GM21825 (cell line): ENCODE results near the gene GSTCD.
"Not testable (repeated sequence)": the region's sequence is repeated elsewhere in the genome, so short reads cannot be mapped to it uniquely, and the experiment has no call there.

ENCODE experiments used
- ATAC-seq: cut with Tn5 transposase; IDR thresholded peaks from one replicate; pipeline ENCODE4 v1.9.1; 2021; ENCODE audit warnings: mild to moderate bottlenecking, moderate library complexity; ENCODE audit not compliant: unreplicated experiment

GSTCD gene

GRCh38 chr4:105708181-105709080, at the start of gene GSTCD, which contains the start of gene INTS12:
Gene GSTCD, plus strand, starts transcription at chr4:105708784. Its CDS starts 8,830 bp downstream, at chr4:105717614.
Gene INTS12, minus strand, starts transcription at chr4:105708689. Its CDS starts 8,684 bp downstream, at chr4:105700005.
- peak; percentile 69 for ATAC-seq

- no peak for ATAC-seq
These were observed 49.4 kb upstream of the GSTCD start for GRCh38 chr4:105659190-105659589.

- ATAC-seq = no peak
These were observed 47.6 kb upstream of the GSTCD start for GRCh38 chr4:105661028-105661427.

- no peak for ATAC-seq
These were observed 45.5 kb upstream of the GSTCD start for GRCh38 chr4:105662935-105663675.

- no peak for ATAC-seq
These were observed 41.9 kb upstream of the GSTCD start for GRCh38 chr4:105666693-105667092.

- ATAC-seq = no peak
These were observed 37.9 kb upstream of the GSTCD start for GRCh38 chr4:105670684-105671083.

GRCh38 chr4:105671301-105671700, 37.3 kb upstream of the GSTCD start:
- no peak for ATAC-seq

GRCh38 chr4:105674011-105674410, 34.6 kb upstream of the GSTCD start:
- no peak for ATAC-seq

GRCh38 chr4:105677709-105678108, 30.9 kb upstream of the GSTCD start:
- ATAC-seq = no peak

- no peak for ATAC-seq
These were observed 29.4 kb upstream of the GSTCD start for GRCh38 chr4:105679186-105679585.

GRCh38 chr4:105683038-105683437, 25.5 kb upstream of the GSTCD start:
- ATAC-seq = no peak

- no peak for ATAC-seq
These were observed 22.0 kb upstream of the GSTCD start for GRCh38 chr4:105686571-105686970.

- ATAC-seq = not testable (repeated sequence)
These were observed 13.8 kb upstream of the GSTCD start for GRCh38 chr4:105694812-105695211.

- not testable (repeated sequence) for ATAC-seq
These were observed 12.8 kb upstream of the GSTCD start for GRCh38 chr4:105695832-105696231.

- no peak for ATAC-seq
These were observed 10.0 kb upstream of the GSTCD start for GRCh38 chr4:105698607-105699006.

GRCh38 chr4:105707782-105708180, 803 bp upstream of the GSTCD start:
- ATAC-seq = no peak

GRCh38 chr4:105709081-105709450, 482 bp downstream of the GSTCD start:
- ATAC-seq = peak; percentile 38

GRCh38 chr4:105710012-105710600, 1.5 kb downstream of the GSTCD start:
- no peak for ATAC-seq

- ATAC-seq = no peak
These were observed 2.1 kb downstream of the GSTCD start for GRCh38 chr4:105710678-105711077.

- no peak for ATAC-seq
These were observed 4.2 kb downstream of the GSTCD start for GRCh38 chr4:105712766-105713165.

- peak; percentile 56 for ATAC-seq
These were observed 5.5 kb downstream of the GSTCD start for GRCh38 chr4:105714071-105714521.
